T-helper 9 cell (primary cell): Measurements from ENCODE around the gene PFKL.
A peak's percentile ranks its signal among the peaks of the same experiment; 100 is the strongest.

Experiments used
- DNase-seq: peaks from one replicate; pipeline ENCODE4 v3.0.0-alpha.2; 2020
- total RNA-seq, 2 donors: gene quantifications; one replicate each; lab custom pipeline; 2026; lab: John Stamatoyannopoulos, UW

Gene PFKL
- 165 to 216 reads per million in 2 donors for total RNA-seq

DNA sequence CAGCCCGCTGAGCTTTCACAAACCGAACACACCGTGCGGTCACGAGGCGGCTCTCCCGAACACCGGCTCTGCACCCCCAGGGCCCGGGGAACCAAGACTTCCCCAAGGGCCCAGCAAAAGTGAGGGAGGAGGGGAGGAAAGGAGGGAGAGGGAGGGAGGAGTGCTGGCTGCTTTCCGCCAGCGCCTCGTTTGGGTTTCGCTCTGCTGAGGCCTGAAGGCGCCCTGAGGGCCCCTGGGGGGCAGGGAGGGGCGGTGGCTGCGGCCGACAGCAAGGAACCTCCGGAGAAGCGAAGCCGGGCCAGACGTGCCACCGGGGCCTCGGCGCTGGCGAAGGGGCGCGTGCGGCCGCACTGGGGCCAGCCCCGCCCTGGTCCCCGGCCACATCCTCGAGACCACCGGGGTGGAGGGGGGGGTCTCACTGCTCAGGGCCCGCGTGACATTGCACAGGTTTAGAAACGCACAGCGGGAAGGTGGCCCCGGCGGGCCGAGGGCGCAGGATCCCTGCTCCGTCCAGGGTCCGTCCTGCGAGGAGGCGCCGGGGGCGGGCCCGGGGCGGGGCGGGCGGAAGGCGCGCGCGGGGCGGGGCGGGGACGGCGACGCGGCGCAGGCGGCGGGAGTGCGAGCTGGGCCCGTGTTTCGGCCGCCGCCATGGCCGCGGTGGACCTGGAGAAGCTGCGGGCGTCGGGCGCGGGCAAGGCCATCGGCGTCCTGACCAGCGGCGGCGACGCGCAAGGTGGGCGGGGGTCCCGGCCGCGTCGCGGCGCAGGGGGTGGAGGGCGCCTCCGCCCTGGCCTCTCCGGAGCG, at the start of gene PFKL:
Gene PFKL, plus strand, starts transcription at position 596 of the 804 bp plus-strand sequence. Its CDS starts 53 bp downstream, at position 649.
- DNase-seq: peak; percentile 51

DNA sequence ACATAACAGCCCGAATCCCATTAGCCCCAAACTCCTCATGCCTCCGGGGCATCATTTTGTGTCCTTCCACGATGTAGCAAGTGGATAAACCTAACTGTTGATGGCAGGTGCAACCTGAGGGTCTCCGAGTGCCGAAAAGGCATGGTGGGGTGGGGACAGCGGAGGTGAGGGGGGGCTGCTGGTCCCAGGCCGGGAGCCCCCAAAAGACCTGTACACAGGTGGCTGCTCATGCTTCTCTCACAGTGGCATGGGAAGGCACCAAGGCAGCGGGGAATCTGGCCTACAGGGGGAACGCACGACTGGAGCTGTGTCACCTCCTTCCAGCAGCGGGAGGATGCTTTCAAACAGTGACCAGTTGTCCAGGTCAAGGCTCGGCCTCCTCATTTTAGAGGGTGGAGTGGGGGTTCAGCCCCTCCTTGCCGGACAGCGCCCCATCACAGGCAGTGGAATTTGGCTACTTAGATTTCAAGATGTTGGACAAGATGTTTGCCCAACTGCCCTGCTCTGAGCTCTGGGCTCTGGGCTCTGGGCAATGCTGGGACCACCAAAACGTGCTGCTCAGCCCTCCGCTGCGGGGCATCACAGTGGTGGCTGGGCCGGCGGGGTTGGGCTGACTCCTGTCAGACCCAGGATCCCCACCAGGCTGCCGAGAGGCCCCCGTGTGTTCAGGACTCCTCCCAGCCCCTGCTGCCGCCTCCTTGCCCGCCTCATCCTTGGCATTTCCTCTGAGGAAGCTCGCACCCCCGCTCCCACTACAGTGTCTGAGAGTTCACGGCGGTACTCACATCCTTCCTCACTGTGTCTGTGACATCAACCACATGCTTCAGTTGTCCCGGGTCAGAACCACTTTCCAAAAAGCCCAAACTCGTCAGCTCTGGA, 45.8 kb upstream of the PFKL start:
- no peak for DNase-seq

DNA sequence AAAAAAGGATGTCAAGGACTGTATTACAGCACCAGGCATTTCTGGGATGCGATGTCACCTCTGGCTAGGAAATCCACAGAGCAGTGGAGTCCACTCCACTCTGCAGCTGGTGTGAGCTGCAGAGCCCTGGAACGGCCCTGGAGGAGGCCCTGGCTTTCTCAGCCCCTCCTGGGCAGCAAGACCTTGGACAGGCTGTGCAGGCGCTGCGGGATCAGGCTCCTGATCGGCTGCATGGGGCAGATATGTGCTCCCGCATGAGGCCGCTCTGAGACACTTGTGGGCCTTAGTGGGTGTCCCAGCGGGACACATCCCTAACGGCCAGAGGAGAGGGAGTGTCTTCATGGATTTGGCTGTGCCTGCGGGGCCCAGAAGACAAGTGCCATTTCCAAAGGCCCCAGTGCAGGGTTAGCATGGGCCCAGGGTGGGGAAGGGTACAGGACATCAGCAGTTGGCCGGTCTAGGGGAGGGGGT, 44.3 kb upstream of the PFKL start:
- DNase-seq: no peak

DNA sequence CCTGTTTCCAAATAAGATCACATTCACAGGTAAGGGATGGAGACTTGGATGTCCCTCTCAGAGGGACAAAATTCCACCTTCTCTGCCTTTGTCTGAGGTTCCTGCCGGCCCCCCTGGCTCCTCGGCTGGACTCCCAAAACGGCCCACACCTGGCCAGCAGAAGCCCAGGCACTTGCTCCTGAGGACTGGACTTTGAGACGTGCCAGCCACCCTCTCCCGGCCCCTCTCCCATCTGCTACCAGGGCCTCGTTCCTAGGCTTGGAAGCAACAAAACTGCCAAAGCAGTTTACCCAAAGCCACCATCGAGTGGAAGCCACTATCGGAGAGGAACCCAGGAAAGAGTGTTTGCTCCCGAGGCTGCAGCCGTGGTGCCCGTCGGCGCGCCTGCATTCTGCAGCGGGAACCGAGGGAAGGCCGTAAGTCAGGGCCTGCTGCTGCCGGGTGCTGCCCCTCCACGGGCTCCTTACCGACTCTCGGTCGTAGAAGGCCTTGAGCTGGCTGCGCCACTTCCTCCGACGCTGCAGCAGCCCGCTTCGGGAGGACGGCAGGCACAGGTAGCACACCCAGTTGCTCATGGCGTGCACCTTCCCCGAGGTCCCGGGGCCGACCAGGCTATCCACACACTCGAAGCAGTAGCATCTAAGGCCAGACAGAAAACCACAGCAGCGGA, 41.7 kb upstream of the PFKL start:
- no peak for DNase-seq

DNA sequence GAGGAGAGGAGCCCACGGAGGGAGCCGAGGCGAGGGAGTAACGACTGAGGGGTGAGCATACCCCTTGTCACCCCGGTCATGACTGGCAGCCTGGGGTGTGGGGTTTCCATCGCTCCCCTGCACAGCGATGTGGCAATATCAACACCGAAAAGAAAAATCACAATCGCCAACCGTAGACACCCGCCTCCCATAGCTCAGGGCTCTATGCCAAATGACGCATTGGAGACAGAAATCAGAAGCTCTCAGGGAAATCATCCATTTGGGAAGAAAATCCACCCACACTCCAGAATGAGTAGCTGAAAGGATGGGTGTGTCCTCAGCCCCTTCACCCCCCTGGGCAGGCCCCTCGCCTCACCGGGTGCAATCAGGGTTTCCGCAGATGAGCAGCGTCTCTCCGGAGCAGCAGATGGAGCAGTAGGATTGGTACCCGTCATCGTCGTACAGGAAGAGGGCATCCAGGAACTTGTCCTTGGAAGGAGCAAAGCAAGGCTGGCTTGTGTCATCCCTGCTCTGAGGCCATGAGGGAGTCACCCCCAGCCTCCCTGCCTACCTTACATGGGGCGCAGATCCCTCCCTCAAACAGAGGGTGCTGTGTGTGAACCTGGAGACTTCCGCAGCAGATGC, 40.7 kb upstream of the PFKL start:
- no peak for DNase-seq

DNA sequence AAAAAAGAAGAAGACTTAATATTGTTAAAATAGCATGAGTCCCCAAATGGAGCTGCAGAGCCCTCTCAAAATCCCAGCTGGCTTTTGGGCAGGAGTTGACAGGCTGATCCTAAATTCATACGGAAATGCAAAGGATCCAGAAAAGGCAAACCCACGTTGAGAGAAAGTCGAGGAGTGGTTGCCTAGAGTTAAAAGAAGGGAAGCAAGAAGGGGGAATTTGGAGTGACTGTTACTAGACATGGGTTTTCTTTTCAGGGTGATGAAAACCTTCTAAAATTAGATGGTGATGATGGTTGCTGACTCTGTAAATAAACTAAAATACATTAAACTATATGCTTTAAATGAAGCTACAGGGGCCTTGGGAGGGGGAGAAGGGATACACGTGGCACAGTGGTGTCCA, 39.8 kb upstream of the PFKL start:
- DNase-seq: no peak

DNA sequence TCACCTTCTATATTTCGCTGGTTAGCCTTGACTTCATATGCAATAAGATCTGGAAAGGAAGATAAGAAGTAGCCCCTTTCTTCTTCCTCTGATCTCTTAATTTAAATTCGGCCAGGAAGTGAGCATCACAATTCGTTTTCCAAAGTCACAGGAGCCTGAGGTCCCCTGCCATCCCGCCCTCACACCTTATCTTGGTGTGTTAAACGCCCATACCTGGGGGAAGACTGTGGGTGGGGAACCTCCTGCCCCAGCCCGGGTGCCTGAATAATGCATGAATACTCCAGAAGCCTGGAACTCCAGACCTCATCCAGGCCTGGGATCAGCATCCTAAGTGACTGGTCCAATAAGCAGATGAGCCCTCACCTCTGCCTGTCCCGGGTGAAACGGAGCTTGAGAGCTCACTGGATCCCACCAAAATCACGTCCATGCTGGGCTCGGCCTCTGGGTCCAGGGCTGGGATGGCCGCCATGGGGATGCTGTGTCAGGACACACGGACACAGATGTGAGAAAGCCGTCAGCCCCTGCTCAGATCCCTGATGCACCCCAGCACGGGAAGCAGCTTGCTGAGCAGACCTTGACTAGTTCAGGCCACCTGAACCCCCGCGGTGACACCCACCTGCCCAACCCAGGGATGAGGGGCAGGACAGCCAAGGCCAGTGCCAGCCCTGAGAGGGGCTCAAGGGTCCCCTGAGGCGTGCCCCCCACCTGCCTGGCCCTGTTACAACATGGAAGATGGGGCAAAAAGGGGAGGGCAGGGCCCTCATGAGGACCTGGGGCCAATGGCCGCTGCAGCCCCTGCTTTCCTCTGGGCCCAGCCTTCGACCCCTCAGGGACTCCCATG, 38.8 kb upstream of the PFKL start:
- DNase-seq: no peak

DNA sequence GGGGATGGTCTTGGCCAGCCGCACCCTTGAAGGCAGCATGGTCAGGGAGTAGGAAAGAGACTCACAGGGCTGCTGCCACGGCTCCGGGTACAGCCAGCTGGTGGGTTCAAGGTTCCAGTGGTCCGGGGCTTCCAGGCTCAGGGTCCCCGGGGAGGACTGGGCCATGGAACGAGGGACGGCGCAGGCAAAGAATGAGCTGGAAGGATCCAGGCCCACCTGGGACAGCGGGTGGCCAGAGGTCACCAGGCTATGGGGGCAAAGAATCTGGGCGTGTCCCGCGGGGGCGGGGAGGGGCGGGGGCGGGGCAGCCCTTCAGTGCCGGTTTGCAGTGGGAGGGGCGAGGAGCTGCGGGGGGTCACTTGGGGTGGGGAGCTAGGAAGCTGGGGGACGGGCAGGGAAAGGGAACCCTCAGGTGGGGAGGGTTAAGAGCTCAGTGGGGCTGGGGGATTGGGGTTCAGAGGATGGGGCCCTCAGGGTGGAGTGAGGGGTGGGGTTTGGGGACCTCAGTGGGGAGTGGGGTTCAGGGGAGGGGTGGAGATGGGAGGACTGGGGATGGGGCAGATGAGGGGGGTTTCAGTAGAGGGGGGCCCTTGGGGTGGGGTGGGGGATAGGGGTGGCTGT, 38.1 kb upstream of the PFKL start, which contains the start of gene DNMT3L:
Gene DNMT3L, minus strand, starts transcription at position 223 of the 621 bp plus-strand sequence. CDS start 638 bp downstream, outside the sequence.
- DNase-seq: no peak

DNA sequence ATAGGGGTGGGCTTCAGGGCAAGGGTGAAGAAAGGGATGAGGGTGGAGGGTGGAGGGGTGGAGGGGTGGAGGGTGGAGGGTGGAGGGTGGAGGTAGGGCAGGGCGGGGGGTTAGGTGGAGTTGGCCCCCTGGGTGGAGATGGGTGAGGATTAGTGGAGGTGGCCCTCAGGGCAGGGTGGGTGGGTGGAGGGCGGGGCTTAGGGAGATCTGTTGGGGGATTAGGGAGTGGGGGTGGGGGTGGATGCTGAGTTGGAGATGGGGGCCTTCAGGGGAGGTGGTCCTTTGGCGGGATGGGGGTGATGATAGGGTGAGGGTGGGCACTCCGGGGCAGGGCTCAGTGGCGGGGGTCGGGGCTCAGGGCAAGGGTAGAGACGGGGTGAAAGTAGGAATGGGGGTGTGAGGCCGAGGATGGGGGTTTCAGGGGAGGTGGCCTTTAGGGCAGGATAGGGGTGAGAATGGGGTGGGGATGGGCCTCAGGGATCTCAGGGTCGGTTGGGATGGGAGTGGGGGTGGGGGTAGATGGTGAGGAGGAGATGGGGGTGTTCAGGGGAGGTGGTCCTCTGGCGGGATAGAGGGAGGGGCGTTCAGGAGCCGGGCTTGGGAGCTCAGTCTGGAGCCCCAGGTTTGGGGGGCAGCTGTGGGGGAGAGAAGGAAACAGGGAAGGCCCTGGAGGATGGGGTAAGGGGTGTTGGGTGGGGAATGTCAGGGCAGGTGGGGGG, 37.4 kb upstream of the PFKL start:
- no peak for DNase-seq

DNA sequence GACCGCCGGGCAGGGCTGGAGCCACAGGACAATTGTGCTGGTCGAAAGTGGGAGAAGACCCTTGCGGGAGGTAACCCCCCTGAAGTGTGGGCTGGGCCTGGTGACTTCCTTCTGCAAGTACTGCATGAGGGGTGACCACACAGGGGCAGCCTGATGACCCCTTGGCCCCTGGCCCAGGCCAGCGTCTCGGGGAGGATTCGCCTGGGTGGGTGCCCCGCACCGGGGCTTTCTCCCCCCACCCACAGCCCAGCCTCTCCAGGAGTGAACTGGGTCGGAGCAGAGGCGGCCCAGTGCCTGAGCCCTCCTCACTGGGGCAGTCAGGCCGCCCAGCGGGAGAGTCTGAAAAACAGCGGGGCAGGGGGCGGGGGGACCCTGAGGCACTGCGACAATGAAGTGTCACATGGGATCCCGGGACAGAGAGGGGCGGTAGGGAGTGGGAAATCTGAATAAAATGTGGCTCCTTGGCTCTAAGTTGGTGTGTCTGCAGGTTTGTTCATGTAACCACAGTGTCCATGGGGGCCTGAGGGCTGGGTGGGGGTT, 36.6 kb upstream of the PFKL start:
- DNase-seq: no peak

DNA sequence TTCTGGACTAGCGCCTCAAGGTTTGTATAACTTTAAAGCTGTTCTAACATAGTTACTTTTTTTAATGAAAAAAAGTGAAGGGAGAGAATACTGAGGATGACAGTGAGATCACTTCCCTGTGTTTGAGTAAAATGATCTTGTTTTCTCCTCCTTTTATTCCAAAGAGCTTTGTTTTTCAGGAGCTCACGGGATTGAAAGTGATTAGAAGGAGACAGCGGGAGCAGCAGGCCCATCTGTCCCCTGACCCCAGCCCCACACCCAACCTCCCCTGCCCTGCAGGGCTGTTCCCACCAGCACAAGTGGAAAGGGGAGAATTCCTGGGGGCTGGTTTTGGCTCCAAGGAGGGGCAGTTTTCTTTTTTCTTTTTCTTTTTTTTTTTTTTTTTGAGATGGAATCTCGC, 36.1 kb upstream of the PFKL start:
- no peak for DNase-seq

DNA sequence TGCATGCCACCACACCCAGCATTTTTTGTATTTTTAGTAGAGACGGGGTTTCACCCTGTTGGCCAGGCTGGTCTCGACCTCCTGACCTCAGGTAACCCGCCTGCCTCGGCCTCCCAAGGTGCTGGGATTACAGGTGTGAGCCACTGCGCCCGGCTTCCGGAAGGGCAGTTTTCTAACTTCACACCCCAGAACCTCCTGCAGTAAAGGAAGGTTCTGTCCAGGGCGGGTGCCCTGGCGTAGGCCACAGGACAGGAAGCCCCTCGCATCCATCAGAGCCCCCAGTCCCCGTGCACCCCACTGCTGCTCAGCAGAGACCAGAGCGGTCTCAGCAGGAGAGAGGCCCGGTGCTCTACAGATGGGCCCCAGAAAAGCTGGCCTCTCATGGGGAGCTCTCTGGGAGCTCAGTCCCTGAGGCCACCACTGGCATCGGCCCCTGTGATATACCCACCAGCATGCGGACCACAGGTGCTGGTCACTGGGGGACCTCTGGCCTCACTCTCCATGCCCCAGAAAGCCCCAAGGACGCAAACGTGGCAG, 34.1 kb upstream of the PFKL start:
- DNase-seq: no peak

DNA sequence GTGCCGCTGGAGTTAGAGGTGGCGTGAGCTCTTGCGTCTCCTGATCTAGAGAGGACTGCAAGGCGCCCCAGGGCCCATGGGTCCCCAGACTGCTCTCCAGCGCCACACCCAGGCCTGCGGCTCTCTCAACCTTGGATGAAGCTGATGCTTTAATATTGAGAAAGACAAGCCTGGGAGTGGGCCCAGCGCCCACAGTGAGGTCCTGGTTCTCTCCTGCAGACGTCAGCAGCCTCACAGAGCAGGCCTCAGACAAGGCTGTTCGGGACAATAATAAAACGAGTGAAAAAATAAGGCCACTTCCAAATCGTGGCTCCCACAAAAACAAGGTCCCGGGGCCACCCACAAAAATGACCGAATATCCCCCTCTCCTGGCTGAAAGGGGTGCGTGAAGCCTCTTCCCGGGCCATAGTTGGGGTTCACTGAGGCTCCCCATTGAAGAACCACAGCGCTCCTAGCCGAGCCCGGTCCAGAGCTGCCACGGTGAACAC, 32.2 kb upstream of the PFKL start:
- no peak for DNase-seq

DNA sequence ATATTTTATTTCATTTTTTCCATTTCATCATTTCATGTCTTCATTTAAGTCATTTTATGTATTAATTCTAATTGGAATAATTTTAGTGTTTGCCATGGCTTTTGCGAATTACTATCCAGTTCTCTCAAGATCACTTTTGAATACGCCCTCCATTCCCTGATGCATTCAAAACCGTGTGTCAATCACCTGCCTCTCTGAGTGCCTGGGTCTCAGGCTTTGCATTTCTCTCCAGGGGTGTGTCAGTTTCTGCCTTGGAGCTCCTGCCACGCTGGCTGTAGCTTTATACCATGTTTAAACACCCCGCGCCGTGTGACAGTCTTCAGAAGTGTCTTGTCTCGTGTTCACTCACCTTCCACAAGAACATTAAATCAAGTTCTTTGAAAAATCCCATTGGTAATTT, 30.8 kb upstream of the PFKL start:
- DNase-seq: no peak

DNA sequence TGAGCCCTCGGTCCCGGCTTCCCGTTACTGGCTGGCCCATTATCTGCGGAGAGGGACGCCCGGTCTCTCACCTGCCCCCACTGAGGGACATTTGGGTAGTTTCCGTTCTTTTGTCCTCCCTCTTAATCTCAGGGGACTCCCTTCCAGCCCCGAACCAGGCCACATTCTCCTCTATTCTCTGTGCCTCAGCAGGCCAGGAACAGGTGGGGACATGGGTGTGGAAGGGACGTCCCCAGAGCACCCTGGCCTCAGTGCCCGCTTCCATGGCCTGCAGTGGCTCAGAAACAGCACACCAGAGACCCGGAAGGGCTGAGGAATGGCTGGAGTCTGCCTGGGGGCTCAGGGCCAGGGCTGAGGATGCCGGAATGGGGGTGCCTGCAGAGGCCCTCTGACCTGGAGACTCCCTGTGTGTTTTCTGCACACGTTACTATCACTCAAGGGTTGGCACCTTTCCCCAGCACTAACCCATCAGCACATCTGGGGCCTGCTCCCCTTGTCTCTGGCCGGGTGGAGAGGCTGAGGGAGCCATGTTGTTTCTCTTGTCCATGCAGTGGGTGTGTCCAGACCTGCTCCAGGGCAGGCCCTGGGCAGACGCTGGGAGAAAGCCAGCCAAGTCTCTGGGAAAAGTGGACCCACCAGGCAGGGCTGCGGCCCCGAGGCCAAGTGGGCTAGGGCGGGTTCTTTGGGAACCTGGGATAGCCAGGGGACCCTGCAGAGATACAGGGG, 28.1 kb upstream of the PFKL start:
- DNase-seq: no peak

DNA sequence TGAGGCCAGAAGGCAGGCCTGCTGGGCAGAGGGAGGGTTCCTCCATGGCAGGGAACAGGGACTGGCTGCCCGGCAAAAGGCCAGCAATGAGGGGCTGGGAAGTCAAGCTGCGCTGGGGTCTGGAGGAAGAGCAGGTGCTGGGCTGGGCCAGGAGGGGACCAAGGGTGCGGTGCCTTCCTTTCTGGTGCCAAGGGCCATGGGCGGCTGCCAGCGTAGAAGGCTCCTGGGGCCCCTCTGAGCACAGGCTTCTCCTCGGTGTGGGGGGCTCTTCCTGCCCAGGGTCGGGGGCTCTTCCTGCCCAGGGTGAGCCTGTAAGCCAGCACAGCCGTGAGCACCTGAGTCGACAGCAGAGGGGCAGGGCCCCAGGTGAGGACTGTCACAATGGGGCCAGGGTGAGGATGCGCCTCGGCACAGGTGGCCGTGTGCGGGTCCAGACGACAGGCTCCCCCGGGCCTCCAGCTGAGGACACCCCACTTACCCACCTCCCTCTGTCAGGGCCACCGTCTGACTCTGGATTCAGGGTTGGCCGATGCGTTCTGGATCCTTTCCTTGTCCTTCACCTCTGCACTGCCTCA, 27.5 kb upstream of the PFKL start:
- no peak for DNase-seq

DNA sequence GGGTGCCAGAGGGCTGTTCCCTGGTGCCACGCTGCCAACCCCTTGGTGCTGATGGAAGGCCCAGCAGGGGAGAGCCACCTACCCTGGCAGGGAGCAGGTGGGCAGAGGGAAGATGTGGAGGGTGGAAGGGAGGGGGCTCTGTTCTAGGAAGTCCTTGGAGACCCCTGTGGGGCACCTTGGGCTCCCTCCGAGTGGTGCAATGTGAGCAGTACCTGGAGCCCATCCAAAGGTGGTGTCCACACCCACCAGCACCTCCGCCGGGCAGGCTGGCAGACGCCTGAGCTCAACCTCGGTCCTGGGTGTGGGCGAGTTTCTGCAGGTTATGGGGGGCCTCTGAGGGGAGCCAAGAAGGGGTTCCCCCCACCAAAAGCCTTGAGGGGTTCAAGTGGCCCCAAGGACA, 26.8 kb upstream of the PFKL start:
- DNase-seq: no peak

DNA sequence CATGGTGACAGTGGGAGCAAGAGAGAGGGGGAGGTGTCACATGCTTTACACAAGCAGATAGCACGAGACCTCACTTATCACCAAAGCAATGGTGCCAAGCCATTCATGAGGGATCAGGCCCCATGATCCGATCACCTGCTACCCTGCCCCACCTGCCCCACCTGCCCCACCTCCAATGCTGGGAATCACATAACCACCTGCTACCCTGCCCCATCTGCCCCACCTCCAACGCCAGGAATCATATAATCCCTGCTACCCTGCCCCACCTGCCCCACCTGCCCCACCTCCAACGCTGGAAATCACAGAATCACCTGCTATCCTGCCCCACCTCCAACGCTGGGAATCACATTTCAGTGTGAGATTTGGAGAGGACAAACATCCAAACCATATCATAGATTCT, 24.8 kb upstream of the PFKL start:
- no peak for DNase-seq
